Right atrium auricular region (tissue), 2 donors: ENCODE data around the gene AKR1E2. TPM values are rescaled to one million over a fixed set of nuclear protein-coding genes. Genes with fewer than 3 reads are reported as not detected.

Experiments
- DNase-seq: peaks from one replicate; pipeline ENCODE4 v3.0.0-alpha.2; 2019; ENCODE audit warnings: low spot score
- H3K27ac ChIP-seq, 2 donors: fragments of 200-600 bp; sonication (generic); 1 replicate in 1 of 2; 2 replicates in 1 of 2; pipeline ENCODE4 v1.5.1; 2016 to 2019
- H3K27me3 ChIP-seq, 2 donors: fragments of 200-600 bp; sonication (generic); one replicate each; pipeline versions ENCODE4 v1.5.1 to v1.6.0; 2017 to 2019
- H3K36me3 ChIP-seq: fragments of 200-600 bp; sonication (generic); one replicate; pipeline ENCODE4 v1.5.1; 2016
- H3K4me1 ChIP-seq, 2 donors: fragments of 200-600 bp; sonication (generic); one replicate each; pipeline versions ENCODE4 v1.5.1 to v1.6.0; 2017 to 2019
- H3K4me3 ChIP-seq, 2 donors: fragments of 200-600 bp; sonication (generic); 1 replicate in 1 of 2; 2 replicates in 1 of 2; pipeline ENCODE4 v1.5.1; 2017 to 2019; ENCODE audit warnings: mild to moderate bottlenecking in 1 of 2, moderate library complexity in 1 of 2
- H3K9me3 ChIP-seq, 2 donors: fragments of 200-600 bp; sonication (generic); one replicate each; pipeline ENCODE4 v1.5.1; 2019
- total RNA-seq, 2 donors: library from RNA; depleted of rRNA; stranded (reverse); fragments of >200 nt; gene quantifications; one replicate each; pipeline ENCODE4 v1.1.0, GENCODE V29; 2016
- TF ChIP-seq, protein P1 (sequence below), 2 donors: fragments of 200-600 bp; sonication (generic); IDR thresholded peaks; one replicate each; pipeline ENCODE4 v1.5.1; 2019; ENCODE audit warnings: antibody characterized with exemption in 2 of 2

Gene AKR1E2
- total RNA-seq, 2 donors from 2014 or later, result 3.2 to 9.7 TPM

DNA sequence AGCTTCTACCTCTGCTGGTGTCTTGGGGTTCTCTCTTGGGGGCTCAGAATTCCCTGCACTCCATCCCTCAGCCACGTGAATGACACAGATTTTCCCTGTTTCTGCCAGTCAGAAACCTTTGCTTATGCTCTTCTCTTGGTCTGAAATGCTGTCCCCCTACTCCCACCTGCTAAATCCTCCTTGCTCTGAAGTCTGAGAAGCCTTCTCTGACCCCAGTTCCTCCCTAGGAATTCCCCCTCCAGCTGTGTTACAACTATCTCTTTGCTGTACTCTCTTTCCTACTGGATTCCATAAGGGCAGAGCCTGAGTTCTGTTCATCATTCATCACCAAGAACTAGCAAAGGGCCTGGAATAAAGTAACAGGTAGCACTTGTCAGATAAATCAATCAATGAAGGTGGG is 33.6 kb upstream of the AKR1E2 start:
- Histone ChIP-seq H3K36me3 (no peaks in the 10 kb centered on the region), H3K4me3 (no peak overlapping the region), H3K27me3 (no peaks in the 10 kb centered on the region), H3K27ac (no peak overlapping the region), H3K9me3 (no peaks in the 10 kb centered on the region), H3K4me1 (no peaks in the 10 kb centered on the region)
- DNase-seq, result no peak
- TF ChIP-seq, protein P1, sequence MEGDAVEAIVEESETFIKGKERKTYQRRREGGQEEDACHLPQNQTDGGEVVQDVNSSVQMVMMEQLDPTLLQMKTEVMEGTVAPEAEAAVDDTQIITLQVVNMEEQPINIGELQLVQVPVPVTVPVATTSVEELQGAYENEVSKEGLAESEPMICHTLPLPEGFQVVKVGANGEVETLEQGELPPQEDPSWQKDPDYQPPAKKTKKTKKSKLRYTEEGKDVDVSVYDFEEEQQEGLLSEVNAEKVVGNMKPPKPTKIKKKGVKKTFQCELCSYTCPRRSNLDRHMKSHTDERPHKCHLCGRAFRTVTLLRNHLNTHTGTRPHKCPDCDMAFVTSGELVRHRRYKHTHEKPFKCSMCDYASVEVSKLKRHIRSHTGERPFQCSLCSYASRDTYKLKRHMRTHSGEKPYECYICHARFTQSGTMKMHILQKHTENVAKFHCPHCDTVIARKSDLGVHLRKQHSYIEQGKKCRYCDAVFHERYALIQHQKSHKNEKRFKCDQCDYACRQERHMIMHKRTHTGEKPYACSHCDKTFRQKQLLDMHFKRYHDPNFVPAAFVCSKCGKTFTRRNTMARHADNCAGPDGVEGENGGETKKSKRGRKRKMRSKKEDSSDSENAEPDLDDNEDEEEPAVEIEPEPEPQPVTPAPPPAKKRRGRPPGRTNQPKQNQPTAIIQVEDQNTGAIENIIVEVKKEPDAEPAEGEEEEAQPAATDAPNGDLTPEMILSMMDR (IDR thresholded peaks at IDR 0.05), result no peak

- no peaks in the 10 kb centered on the region for H3K9me3 ChIP-seq
- no peaks in the 10 kb centered on the region for H3K4me1 ChIP-seq
- no peak overlapping the region for H3K4me3 ChIP-seq
- TF ChIP-seq, protein P1 (IDR thresholded peaks at IDR 0.05), result no peak
- H3K27me3 ChIP-seq, result no peaks in the 10 kb centered on the region
- H3K36me3 ChIP-seq, result no peaks in the 10 kb centered on the region
- no peak for DNase-seq
- no peak overlapping the region for H3K27ac ChIP-seq
Measured at GRCh38 chr10:4801405-4801804, 24.6 kb upstream of the AKR1E2 start.

DNA sequence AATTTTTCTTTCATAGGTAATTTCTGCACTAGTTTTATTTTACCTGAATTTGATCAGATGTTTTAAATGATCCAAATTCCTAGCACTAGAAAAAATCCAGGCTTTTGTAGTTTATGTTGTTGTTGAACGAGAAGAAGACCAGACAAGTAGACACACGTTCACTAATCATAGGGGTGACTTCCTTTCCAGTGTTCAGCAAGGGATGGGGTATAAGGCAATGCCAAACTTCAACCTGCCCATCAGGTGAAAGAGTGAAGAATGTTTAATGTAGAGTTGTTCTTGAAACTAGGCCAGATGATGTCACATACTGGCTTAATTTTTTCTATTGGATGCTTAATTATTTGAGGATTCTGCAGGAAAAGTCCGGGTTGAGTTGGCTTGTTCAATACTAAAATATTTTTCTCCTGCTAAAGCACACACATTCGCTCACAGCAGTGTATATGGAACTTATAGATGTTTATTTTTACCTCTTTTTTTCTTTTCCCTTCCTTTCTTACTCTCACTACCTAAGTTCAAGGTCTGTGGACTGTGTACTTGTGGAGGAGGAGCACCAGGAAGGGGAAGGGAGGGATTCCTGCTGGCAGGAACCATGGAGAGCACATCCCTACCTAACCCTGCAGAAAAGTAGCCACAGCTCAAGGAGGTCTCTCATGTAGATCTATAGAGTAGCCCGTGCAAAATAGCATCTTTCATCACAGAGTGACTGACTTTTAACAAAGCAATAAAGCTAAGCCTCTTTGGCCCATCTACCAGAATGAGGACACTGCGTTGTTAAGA is 23.1 kb upstream of the AKR1E2 start:
- no peak overlapping the region for H3K27ac ChIP-seq
- H3K9me3 ChIP-seq, result no peaks in the 10 kb centered on the region
- no peak overlapping the region for H3K4me3 ChIP-seq
- no peak for DNase-seq
- no peaks in the 10 kb centered on the region for H3K27me3 ChIP-seq
- H3K36me3 ChIP-seq, result no peaks in the 10 kb centered on the region
- H3K4me1 ChIP-seq, result no peaks in the 10 kb centered on the region
- TF ChIP-seq, protein P1 (IDR thresholded peaks at IDR 0.05), result no peak

GRCh38 chr10:4803822-4804221 is 22.2 kb upstream of the AKR1E2 start:
- no peaks in the 10 kb centered on the region for H3K27me3 ChIP-seq
- H3K9me3 ChIP-seq, result no peaks in the 10 kb centered on the region
- no peak for DNase-seq
- TF ChIP-seq, protein P1 (IDR thresholded peaks at IDR 0.05), result no peak
- no peak overlapping the region for H3K27ac ChIP-seq
- H3K4me3 ChIP-seq, result no peak overlapping the region
- H3K36me3 ChIP-seq, result no peaks in the 10 kb centered on the region
- no peaks in the 10 kb centered on the region for H3K4me1 ChIP-seq

- Histone ChIP-seq H3K4me1 (no peaks in the 10 kb centered on the region), H3K36me3 (no peaks in the 10 kb centered on the region)
Measured at GRCh38 chr10:4804465-4804864, 21.5 kb upstream of the AKR1E2 start.

More at GRCh38 chr10:4804465-4804864, 21.5 kb upstream of the AKR1E2 start:
- no peak for DNase-seq
- Histone ChIP-seq H3K27ac (no peak overlapping the region), H3K27me3 (no peaks in the 10 kb centered on the region), H3K4me3 (no peak overlapping the region), H3K9me3 (no peaks in the 10 kb centered on the region)
- TF ChIP-seq, protein P1 (IDR thresholded peaks at IDR 0.05), result no peak
